ENCODE measurements around the gene PHTF2. TPM values are rescaled to one million over a fixed set of nuclear protein-coding genes. Genes with fewer than 3 reads are reported as not detected.

The PHTF2 gene
- total RNA-seq, 1 donor from 2014 or later = 38.6 TPM

DNA sequence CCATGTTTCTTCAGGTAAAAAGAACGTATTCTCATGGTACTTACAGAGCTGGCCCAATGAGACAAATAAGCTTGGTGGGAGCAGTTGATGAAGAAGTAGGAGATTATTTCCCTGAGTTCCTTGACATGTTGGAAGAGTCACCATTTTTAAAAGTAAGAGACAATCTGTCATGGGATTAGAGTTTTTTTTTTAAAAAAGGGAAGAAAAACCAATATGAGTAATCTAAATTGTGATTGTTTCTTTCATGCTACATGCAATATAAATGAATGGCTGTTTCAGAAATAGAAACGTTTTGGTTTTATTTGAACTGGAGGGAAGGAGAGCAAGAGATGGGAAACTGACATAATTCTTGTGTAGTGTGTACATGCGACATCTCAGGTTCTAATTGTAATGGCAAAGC, 33.1 kb upstream of the PHTF2 start:
- H3K27ac Mint-ChIP-seq = no peak overlapping the region

GRCh38 chr7:77765906-77766800, 32.4 kb upstream of the PHTF2 start:
- Histone ChIP-seq H3K27ac (no peak overlapping the region), H3K27me3 (no peaks in the 10 kb centered on the region), H3K79me2 (ENCODE audit: low read depth) (peaks cover 32% of the 10 kb centered on the region), H4K20me1 (ENCODE audit: low read depth) (peaks cover 5% of the 10 kb centered on the region), H3K9ac (no peak overlapping the region), H3K36me3 (no peaks in the 10 kb centered on the region), H3K4me1 (no peaks in the 10 kb centered on the region), H3K9me3 (ENCODE audit: low read depth) (no peaks in the 10 kb centered on the region), H3K4me3 (no peak overlapping the region), H3F3A (ENCODE audit: low read depth) (no peaks in the 10 kb centered on the region), H3K4me2 (no peak overlapping the region), H2AFZ (replicated peaks) (no peak overlapping the region)
- Mint-ChIP-seq H3K36me3 (peaks cover 14% of the 10 kb centered on the region), H3K9me3 (no peaks in the 10 kb centered on the region), H3K4me1 (no peaks in the 10 kb centered on the region), H3K27ac (no peak overlapping the region), H3K4me3 (no peak overlapping the region), H3K27me3 (ENCODE audit: insufficient read depth, low read depth) (no peaks in the 10 kb centered on the region)
- DNase-seq (ENCODE audit: low spot score) = peak; percentile 2
- TF ChIP-seq EZH2phosphoT487 (IDR thresholded peaks at IDR 0.05) = no peak
- TF ChIP-seq CTCF (IDR thresholded peaks at IDR 0.05) = no peak
- TF ChIP-seq EZH2 (IDR thresholded peaks at IDR 0.05) = no peak

More for the DNA sequence above, 33.1 kb upstream of the PHTF2 start:
- TF ChIP-seq EZH2phosphoT487 (IDR thresholded peaks at IDR 0.05) (no peak), CTCF (IDR thresholded peaks at IDR 0.05) (no peak), EZH2 (IDR thresholded peaks at IDR 0.05) (no peak)
- DNase-seq (ENCODE audit: low spot score) = no peak
- Histone ChIP-seq H3K36me3 (no peaks in the 10 kb centered on the region), H3K4me1 (no peaks in the 10 kb centered on the region), H3K4me2 (no peak overlapping the region), H3K27me3 (no peaks in the 10 kb centered on the region), H3K79me2 (ENCODE audit: low read depth) (peaks cover 39% of the 10 kb centered on the region), H4K20me1 (ENCODE audit: low read depth) (peaks cover 5% of the 10 kb centered on the region), H3K27ac (no peak overlapping the region), H2AFZ (replicated peaks) (no peak overlapping the region), H3K9ac (no peak overlapping the region), H3K4me3 (no peak overlapping the region), H3K9me3 (ENCODE audit: low read depth) (no peaks in the 10 kb centered on the region), H3F3A (ENCODE audit: low read depth) (no peaks in the 10 kb centered on the region)
- Mint-ChIP-seq H3K4me1 (no peaks in the 10 kb centered on the region), H3K36me3 (peaks cover 11% of the 10 kb centered on the region), H3K9me3 (no peaks in the 10 kb centered on the region), H3K27me3 (ENCODE audit: insufficient read depth, low read depth) (no peaks in the 10 kb centered on the region), H3K4me3 (no peak overlapping the region)

DNA sequence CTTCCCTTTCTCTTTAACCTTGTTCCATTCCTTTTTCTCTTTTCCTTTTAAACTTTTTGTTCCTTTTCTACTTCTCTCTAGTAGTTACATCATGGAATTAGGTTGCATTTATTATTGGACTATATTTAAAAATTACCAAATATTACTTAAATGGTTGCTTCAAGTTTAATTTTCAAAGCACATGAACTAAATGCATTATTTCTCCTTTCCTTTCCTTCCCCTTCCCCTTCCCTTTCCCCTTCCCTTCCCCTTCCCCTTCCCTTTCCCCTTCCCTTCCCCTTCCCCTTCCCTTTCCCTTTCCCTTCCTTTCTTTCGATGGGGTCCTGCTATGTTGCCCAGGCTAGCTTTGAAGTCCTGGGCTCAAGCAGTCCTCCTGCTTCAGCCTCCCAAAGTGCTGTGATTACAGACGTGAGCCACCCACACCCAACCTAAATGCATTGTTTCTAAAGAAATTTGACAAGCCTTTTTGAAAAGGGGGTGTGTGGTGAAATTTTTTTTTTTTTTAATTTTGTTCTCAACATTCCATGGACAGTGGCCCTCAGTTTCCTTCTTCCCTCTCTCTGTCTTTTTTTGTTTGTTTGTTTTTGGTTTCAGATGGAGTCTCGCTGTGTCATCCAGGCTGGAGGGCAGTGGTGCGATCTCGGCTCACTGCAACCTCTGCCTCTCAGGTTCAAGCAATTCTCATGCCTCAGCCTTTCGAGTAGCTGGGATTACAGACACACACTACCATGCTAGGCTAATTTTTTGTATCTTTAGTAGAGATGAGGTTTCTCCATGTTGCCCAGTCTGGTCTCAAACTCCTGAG, 31.6 kb upstream of the PHTF2 start:
- H3K27me3 ChIP-seq = no peaks in the 10 kb centered on the region
- TF ChIP-seq EZH2phosphoT487 (IDR thresholded peaks at IDR 0.05) = no peak
- no peak for TF ChIP-seq EZH2 (IDR thresholded peaks at IDR 0.05)
- TF ChIP-seq CTCF (IDR thresholded peaks at IDR 0.05) = no peak
- peaks cover 24% of the 10 kb centered on the region for H3K79me2 ChIP-seq (ENCODE audit: low read depth)
- H3K4me3 ChIP-seq = no peak overlapping the region
- H3F3A ChIP-seq (ENCODE audit: low read depth) = no peaks in the 10 kb centered on the region
- peaks cover 5% of the 10 kb centered on the region for H4K20me1 ChIP-seq (ENCODE audit: low read depth)
- H3K36me3 ChIP-seq = no peaks in the 10 kb centered on the region
- H3K27ac ChIP-seq = no peak overlapping the region
- no peaks in the 10 kb centered on the region for H3K9me3 ChIP-seq (ENCODE audit: low read depth)
- H3K4me1 Mint-ChIP-seq = no peaks in the 10 kb centered on the region
- H3K9me3 Mint-ChIP-seq = no peaks in the 10 kb centered on the region
- no peak overlapping the region for H3K4me2 ChIP-seq
- no peak overlapping the region for H3K27ac Mint-ChIP-seq
- no peak overlapping the region for H3K4me3 Mint-ChIP-seq
- H3K36me3 Mint-ChIP-seq = peaks cover 15% of the 10 kb centered on the region
- no peak for DNase-seq (ENCODE audit: low spot score)
- no peaks in the 10 kb centered on the region for H3K4me1 ChIP-seq
- no peak overlapping the region for H3K9ac ChIP-seq
- no peak overlapping the region for H2AFZ ChIP-seq (replicated peaks)
- H3K27me3 Mint-ChIP-seq (ENCODE audit: insufficient read depth, low read depth) = no peaks in the 10 kb centered on the region
